ENCODE results near the gene KCNK4.
A peak's percentile ranks its signal among the peaks of the same experiment; 100 is the strongest.

KCNK4 gene

GRCh38 chr11:64324692-64325469 lies 33.8 kb downstream of the KCNK4 start:
- no peak for DNase-seq (ENCODE audit: low read depth)

GRCh38 chr11:64327375-64327774 lies 36.3 kb downstream of the KCNK4 start:
- no peak for DNase-seq (ENCODE audit: low read depth)

GRCh38 chr11:64327993-64328392 lies 36.9 kb downstream of the KCNK4 start:
- no peak for DNase-seq (ENCODE audit: low read depth)

- no peak for DNase-seq (ENCODE audit: low read depth)
Observed at GRCh38 chr11:64330888-64331287, 39.8 kb downstream of the KCNK4 start.

GRCh38 chr11:64331569-64332371 lies 40.7 kb downstream of the KCNK4 start:
- peak; percentile 74 for DNase-seq (ENCODE audit: low read depth)

- no peak for DNase-seq (ENCODE audit: low read depth)
Observed at GRCh38 chr11:64333556-64333955, 42.5 kb downstream of the KCNK4 start.

GRCh38 chr11:64334764-64335735 lies 43.9 kb downstream of the KCNK4 start:
- peak; percentile 61 for DNase-seq (ENCODE audit: low read depth)

GRCh38 chr11:64337538-64338249 lies 46.6 kb downstream of the KCNK4 start:
- DNase-seq (ENCODE audit: low read depth): no peak

- no peak for DNase-seq (ENCODE audit: low read depth)
Observed at GRCh38 chr11:64338716-64339115, 47.6 kb downstream of the KCNK4 start.

GRCh38 chr11:64339286-64339685 lies 48.2 kb downstream of the KCNK4 start:
- DNase-seq (ENCODE audit: low read depth): no peak

GRCh38 chr11:64339754-64340408 lies 48.8 kb downstream of the KCNK4 start, which contains the start of gene CCDC88B:
Gene CCDC88B (plus strand): TSS chr11:64340204. CDS start chr11:64340267, 63 bp downstream.
- DNase-seq (ENCODE audit: low read depth): no peak

GRCh38 chr11:64340671-64341335 lies 49.7 kb downstream of the KCNK4 start:
- DNase-seq (ENCODE audit: low read depth): no peak

- DNase-seq (ENCODE audit: low read depth): no peak
Observed at GRCh38 chr11:64341429-64341828, 50.3 kb downstream of the KCNK4 start.

- DNase-seq (ENCODE audit: low read depth): peak; percentile 85
Observed at GRCh38 chr11:64341851-64342791, 51.0 kb downstream of the KCNK4 start.

- no peak for DNase-seq (ENCODE audit: low read depth)
Observed at GRCh38 chr11:64342869-64343745, 52.0 kb downstream of the KCNK4 start.

GRCh38 chr11:64343767-64344559 lies 52.9 kb downstream of the KCNK4 start:
- no peak for DNase-seq (ENCODE audit: low read depth)

- DNase-seq (ENCODE audit: low read depth): no peak
Observed at GRCh38 chr11:64344787-64345186, 53.7 kb downstream of the KCNK4 start.
